ENCODE results near the gene ZNF536. TPM values are rescaled to one million over a fixed set of nuclear protein-coding genes. Genes with fewer than 3 reads are reported as not detected.

The ZNF536 gene
- total and polyA plus RNA-seq, 2 of the 13 experiments (the other 11 are each of a cell fraction or from before 2014, with no cell fraction given) = not detected

DNA sequence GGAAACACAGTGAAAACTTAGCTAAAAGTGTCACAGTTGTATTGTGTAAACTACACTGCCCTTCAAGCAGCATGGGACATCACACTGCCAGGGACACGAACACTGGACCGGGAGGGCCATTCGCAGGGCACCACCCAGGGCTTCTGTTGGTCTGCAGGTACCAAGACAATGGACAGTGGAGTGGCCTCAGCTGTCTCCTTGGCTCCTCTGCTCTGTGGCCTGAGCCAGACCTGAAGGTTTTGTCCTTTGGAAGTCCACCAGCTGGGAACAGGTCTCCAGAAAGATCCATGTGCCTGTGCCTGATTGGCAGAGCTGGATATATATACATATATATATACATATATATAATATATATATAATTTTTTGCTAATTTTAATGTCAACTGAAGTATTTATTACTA lies 149.8 kb downstream of the ZNF536 start:
- Histone ChIP-seq H3K79me2 (ENCODE audit: insufficient read depth, low read length) (no peaks in the 10 kb centered on the region), H3K36me3 (replicated peaks in 1 of 2; ENCODE audit: control insufficient read depth in 1 of 2, insufficient read depth in 2 of 2, low read length in 2 of 2) (no peaks in the 10 kb centered on the region), H2AFZ (ENCODE audit: low read length) (no peak overlapping the region), H3K4me2 (ENCODE audit: low read depth, low read length) (no peak overlapping the region), H3K27ac (ENCODE audit: extremely low read length, insufficient read depth, low read length) (no peak overlapping the region), H3K4me3 (replicated peaks in 1 of 3; ENCODE audit: insufficient read depth in 1 of 3, low read depth in 2 of 3, low read length in 3 of 3) (no peak overlapping the region), H3K4me1 (ENCODE audit: insufficient read depth, low read length) (no peaks in the 10 kb centered on the region), H3K9ac (ENCODE audit: insufficient read depth, low read depth, low read length) (no peak overlapping the region), H3K9me3 (ENCODE audit: low read length) (no peaks in the 10 kb centered on the region), H3K27me3 (ENCODE audit: control insufficient read depth in 1 of 2, insufficient read depth in 2 of 2, low read length in 2 of 2) (peaks cover 0 to 4% of the 10 kb centered on the region in 2 experiments; a peak in 3 of 5 replicates), H4K20me1 (ENCODE audit: insufficient read depth, low read length) (no peaks in the 10 kb centered on the region)
- intact Hi-C loops (cut with micrococcal nuclease; ENCODE audit: unreplicated experiment) (no loop called here), in situ Hi-C loops (cut with HindIII; ENCODE audit: extremely low pct_ligation_motif_present, low pct_unique_long_range_greater_than_20kb) (no loop called here)
- WGBS (ENCODE audit: low lambda C conversion rate) = 6% methylated on average over 3 of the region's 3 CpGs
- FAIRE-seq (no peak), ATAC-seq (no peak), DNase-seq (ENCODE audit: low spot score) (no peak)
- TF ChIP-seq CBX1 (IDR thresholded peaks at IDR 0.05; ENCODE audit: low read depth) (no peak), ARHGAP35 (CRISPR knock-in tag; IDR thresholded peaks at IDR 0.05; ENCODE audit: borderline replicate concordance) (no peak), CAMTA2 (CRISPR knock-in tag; IDR thresholded peaks at IDR 0.05; ENCODE audit: borderline replicate concordance) (no peak), ZNF747 (CRISPR knock-in tag; IDR thresholded peaks at IDR 0.05; ENCODE audit: borderline replicate concordance) (no peak), ZNF770 (CRISPR knock-in tag; IDR thresholded peaks at IDR 0.05) (no peak), MIER3 (CRISPR knock-in tag; IDR thresholded peaks at IDR 0.05; ENCODE audit: borderline replicate concordance) (no peak), NR2F2 (IDR thresholded peaks at IDR 0.05; ENCODE audit: borderline replicate concordance, low read depth) (no peak), MXD4 (CRISPR knock-in tag; IDR thresholded peaks at IDR 0.05) (no peak), GLI4 (CRISPR knock-in tag; IDR thresholded peaks at IDR 0.05; ENCODE audit: borderline replicate concordance) (no peak), ZNF235 (CRISPR knock-in tag; IDR thresholded peaks at IDR 0.05; ENCODE audit: borderline replicate concordance) (no peak), ZNF562 (CRISPR knock-in tag; IDR thresholded peaks at IDR 0.05; ENCODE audit: borderline replicate concordance) (no peak), NCOA5 (CRISPR knock-in tag; IDR thresholded peaks at IDR 0.05) (no peak), HMGXB4 (CRISPR knock-in tag; IDR thresholded peaks at IDR 0.05; ENCODE audit: borderline replicate concordance in 1 of 2, low read depth in 1 of 2) (no peak), AGO1 (IDR thresholded peaks at IDR 0.05; ENCODE audit: low read depth, low read length, poor library complexity, severe bottlenecking) (no peak)
- TF ChIP-seq, protein P1, sequence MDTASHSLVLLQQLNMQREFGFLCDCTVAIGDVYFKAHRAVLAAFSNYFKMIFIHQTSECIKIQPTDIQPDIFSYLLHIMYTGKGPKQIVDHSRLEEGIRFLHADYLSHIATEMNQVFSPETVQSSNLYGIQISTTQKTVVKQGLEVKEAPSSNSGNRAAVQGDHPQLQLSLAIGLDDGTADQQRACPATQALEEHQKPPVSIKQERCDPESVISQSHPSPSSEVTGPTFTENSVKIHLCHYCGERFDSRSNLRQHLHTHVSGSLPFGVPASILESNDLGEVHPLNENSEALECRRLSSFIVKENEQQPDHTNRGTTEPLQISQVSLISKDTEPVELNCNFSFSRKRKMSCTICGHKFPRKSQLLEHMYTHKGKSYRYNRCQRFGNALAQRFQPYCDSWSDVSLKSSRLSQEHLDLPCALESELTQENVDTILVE (CRISPR knock-in tag; IDR thresholded peaks at IDR 0.05) = no peak
- TF ChIP-seq, protein P2, sequence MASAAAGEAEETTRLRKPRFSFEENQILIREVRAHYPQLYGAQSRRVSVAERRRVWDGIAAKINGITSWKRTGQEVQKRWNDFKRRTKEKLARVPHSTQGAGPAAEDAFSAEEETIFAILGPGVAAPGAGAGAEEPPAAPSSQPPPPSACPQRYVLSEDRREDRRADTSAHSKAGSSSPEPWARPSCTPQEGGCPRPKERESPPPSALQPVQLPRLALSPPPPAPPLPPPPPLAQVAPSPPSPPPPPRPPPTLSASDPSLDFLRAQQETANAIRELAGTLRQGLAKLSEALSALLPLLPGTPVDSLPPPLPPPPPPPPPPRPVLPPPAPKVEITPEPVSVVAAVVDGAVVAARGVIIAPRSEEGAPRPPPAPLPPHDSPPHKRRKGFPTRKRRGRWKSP (CRISPR knock-in tag; IDR thresholded peaks at IDR 0.05) = no peak
- ChIA-PET CTCF (ENCODE audit: low intra/inter-chr PET ratio, low total read pairs) (no interaction called here), POLR2A (no interaction called here)
- BruUV-seq (replicated peaks) = no TSS peak
